AG09319 (cell line): Measurements from ENCODE around the gene TGFBRAP1.

Source experiments
- DNase-seq: peaks from one replicate; pipeline ENCODE4 v3.0.0-alpha.2; 2010; ENCODE audit warnings: low read depth; ENCODE audit errors: extremely low read depth
- CTCF ChIP-seq: IDR thresholded peaks from 2 replicates; pipeline ENCODE4 v1.5.1; 2011; ENCODE audit warnings: low read depth, mild to moderate bottlenecking, inconsistent platforms, low read length, moderate library complexity

TGFBRAP1 gene

DNA sequence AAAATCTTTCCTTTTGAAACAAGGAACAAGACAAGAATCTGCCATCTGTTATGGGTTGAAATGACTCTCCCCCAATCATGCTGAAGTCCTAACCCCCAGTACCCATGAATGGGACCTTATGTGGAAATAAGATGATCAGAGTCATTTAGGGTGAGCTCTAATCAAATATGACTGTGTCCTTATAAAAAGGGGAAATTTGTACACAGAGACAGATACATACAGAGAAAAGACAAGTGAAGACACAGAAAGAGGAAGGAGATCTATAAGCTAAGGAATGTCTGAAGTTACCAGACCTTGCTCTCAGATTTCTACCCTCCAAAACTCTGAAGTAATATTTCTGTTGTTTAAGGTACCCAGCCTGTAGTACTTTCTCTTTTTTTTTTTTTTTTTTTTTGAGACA lies 15.7 kb downstream of the TGFBRAP1 start:
- no peak for DNase-seq
- TF ChIP-seq CTCF: no peak

- no peak for TF ChIP-seq CTCF
Measured at GRCh38 chr2:105309147-105309545, 20.4 kb downstream of the TGFBRAP1 start.

GRCh38 chr2:105308382-105309146 lies 21.0 kb downstream of the TGFBRAP1 start:
- no peak for TF ChIP-seq CTCF
- DNase-seq: no peak

More at GRCh38 chr2:105309147-105309545, 20.4 kb downstream of the TGFBRAP1 start:
- DNase-seq: no peak

- no peak for TF ChIP-seq CTCF
- no peak for DNase-seq
Measured at GRCh38 chr2:105307962-105308361, 21.6 kb downstream of the TGFBRAP1 start.

GRCh38 chr2:105307550-105307949 lies 22.0 kb downstream of the TGFBRAP1 start:
- no peak for DNase-seq
- no peak for TF ChIP-seq CTCF

DNA sequence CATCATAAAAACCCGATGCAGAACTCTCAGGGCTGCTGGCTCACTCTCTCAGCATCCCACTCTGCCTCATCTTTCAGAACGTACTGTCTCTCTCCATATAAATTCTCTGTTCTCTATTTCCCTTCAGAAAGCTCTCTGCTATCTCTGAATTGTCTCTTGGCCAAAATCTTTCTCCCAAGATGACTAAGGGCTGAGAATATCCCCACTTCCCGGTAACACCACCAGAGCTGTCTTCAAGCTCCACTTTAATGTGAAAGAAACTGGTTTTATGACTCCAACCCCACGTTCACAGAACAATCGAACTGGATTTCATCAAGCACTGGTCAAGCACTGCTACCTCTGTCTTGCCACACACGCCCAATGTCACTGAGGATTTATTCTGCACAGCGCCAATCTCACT lies 22.4 kb downstream of the TGFBRAP1 start:
- no peak for DNase-seq
- no peak for TF ChIP-seq CTCF

GRCh38 chr2:105301646-105302045 lies 27.9 kb downstream of the TGFBRAP1 start:
- no peak for DNase-seq

More at GRCh38 chr2:105301646-105302045, 27.9 kb downstream of the TGFBRAP1 start:
- TF ChIP-seq CTCF: no peak
